HG03520 (cell line): ENCODE results near the gene NISCH.

Source experiments
- ATAC-seq: cut with Tn5 transposase; IDR thresholded peaks from one replicate; pipeline ENCODE4 v1.9.1; 2021; ENCODE audit warnings: mild to moderate bottlenecking, moderate library complexity; ENCODE audit not compliant: unreplicated experiment

NISCH gene

DNA sequence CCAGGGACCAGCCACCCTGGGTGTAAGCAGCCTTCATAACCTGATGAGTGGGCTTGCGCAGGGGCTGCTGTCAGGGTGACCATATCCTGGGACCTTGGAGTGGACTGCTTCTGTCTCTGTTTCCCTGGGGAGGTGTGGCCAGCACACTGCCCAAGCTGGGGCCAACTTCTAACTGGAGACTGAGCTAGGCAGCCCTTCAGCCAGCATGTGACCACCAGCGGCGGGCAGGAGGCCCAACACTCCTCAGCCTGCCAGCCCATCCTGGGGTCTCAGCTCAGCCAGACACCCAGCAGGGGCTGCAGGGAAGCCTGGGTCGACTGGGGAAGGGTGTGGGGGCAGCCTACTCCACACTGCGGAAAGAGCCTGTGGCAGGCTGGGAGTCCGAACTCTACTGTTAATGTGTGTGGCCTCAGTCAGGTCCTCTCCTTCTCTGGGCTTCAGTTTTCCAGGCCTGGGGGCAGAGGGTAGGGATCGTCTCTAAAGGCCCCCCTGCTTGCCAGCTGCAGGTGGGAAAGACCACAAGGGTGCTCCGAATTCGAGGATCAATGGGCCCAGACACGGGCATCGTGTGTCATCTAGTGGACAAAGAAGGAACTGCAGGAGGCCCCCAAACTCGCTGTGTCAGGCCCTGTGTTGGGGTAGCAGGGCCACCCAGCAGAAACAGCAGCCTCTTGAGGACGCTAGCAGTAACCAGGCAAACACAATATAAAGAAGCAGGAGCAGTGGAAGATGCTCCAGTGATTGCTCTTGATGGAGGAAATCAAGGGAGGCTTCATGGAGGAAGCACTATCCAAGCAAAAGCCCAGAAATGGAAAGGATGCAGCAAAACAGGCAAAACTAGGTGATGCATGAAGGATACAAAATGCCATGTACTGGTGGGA lies 8.5 kb upstream of the NISCH start:
- no peak for ATAC-seq

DNA sequence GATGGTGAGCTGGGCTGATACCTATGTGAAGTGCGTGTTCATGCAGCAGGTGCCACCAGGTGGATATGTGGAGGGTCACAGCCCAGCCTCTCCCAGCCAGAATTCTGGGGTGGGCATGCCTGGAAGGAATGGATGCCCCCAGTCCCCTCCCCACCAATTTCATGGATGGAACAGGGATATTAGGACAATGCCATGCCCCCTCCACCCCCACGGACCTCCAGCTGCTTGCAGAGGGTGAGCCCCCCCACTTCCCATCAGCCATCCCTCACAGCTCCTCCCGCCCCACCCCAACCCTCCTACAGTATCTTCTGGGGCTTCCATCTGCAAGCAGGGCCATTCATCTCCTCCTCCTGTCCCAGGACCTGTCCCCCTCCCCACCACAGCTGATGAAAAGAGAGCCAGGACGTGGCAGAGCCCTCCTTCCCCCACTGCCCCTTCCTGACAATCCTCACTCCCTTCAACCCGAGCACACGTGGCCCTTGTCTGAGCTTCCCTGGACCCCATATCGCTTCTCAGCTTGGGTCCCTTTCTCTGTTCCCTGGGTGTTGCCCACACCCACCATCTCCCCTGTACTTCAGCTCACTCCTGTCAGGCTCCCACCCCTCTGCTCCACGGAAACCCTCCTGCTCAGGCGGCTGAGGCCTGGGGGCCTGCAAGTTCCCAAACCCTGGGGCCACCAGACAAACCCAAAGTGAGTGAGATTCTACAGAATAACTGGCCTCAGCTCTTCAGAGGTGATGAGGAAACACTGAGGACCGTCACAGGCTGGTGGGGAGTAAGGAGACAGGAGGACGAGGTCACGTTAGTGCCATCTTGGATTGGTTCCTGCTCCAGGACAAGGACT lies 7.7 kb upstream of the NISCH start:
- no peak for ATAC-seq

DNA sequence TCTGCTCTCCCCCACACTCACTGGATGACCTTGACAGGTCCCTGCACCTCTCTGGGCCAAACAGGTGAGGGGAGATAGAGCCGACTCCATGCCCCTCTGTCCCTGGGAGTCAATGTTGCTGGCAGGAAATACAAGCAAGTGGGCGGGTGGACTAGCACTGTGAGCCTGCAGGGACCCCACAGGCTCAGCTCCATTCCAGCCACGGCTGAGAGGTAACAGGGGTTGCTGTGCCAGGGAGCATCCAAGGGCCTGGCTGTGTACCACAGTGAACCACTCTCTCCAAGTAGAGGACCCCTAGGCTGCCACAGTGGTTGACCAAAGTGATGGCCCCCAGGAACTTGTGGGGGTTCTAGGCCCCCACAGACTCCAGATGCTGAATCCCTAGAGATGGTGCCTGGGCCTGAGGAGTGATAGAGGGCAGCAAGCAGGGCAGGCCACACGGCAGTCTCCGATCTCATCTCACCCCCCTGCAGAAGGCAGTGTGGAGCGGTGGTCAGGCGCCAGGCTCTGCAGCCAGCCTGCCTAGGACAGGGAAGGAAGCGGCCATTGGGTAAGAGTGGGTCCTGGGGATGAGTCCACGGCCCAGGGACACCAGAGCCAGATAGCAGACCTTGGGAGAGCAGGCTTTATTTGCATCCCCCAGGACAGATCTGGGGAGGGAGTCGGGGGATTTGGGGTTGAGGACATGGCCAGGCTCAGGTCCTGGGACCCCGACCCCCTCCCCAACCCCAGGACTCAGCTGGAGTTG lies 4.7 kb upstream of the NISCH start:
- ATAC-seq: no peak

DNA sequence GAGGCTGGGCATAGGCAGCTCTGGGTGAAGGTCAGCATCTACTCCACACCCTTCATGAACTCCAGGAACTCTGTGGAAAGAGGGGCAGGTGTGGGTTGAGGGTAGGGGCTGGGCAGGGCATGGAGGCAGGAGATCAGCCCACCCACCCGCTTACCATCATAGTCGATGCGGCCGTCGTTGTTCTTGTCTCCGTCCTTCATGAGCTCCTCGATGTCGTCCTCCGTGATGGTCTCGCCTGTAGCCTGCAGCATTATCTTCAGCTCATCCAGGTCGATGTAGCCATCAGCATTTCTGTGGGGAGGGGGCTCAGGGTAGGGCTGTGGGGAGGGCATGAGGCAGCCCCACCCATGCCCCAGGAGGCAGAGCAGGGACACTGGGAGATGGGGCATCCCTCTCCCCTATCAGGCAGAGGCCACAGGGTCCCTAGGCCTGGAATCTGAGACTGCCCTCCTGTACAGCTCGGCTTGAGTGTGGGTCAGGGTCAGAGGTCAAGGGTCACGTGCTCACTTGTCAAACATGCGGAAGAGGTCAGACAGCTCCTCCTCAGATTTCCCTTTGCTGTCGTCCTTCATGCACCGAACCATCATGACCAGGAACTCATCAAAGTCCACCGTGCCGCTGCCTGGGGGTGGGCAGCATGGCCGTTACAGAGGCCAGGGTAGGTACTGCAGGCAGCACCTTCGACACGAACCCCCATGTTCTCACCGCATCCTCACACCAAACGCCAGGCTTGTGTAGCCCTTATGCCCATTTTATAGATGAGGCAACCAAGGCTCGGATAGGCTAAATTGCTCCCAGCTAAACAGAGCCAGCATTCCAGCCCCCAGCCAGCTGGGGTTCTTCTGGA lies 3.9 kb upstream of the NISCH start:
- no peak for ATAC-seq

DNA sequence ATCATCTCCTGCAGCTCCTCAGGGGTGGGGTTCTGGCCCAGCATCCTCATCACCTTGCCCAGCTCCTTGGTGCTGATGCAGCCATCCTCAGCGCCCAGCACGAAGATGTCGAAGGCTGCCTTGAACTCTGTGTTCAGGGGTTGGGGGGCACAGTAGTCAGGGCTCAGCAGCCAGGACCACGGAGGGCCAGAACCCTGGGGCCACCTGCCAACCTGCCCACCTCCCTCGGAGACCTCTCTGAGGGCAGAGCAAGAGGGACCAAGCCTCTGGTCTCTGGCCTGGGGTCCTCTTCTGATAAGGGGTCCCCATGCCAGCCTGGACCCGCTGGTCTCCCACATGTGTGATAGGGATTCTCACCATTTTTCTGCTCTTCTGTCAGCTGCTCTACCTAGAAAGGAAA lies 3.3 kb upstream of the NISCH start:
- ATAC-seq: no peak

- ATAC-seq: no peak
Observed at GRCh38 chr3:52452570-52453221, 2.7 kb upstream of the NISCH start.

DNA sequence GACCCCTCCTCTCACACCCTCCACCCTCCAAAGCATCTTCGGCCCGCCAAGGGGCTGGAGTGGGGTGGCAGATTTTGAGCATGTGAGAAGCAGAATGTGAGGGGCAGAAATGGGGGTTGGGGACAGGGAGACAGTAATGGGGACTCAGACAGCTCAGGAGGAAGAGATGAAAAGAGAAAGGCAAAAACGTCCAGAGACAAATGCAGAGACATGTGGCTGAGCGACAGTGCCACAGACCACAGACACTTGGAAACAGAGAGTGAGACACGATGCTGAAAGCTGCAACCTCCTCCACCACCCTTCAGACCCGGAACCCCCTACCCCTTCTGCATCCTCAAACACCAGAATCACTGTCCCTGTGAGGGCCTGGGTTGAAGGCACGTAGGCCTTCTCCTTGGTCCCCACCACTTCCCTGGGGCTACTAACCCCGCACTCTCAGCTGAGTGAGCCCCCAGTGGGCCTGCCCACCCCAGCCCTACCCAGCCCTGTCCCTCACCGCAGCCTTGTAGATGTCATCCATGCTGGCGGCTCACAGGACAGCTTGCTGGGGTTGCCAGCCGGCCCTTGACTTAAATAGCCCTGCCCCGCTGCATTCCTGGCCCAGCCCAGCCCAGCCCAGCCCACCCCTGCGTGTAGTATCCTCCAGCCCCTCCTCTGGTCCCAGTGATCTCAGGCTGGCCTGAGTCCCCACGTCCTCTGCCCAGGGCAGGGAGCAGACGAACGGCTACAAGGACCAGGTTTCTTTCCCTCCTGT lies 1.7 kb upstream of the NISCH start, which contains the start of gene TNNC1:
TSS of gene TNNC1 (minus strand) at position 546 of the 754 bp plus-strand sequence. CDS start at position 520, 26 bp downstream.
- no peak for ATAC-seq

- ATAC-seq: no peak
Observed at GRCh38 chr3:52454250-52454937, 1.0 kb upstream of the NISCH start.

DNA sequence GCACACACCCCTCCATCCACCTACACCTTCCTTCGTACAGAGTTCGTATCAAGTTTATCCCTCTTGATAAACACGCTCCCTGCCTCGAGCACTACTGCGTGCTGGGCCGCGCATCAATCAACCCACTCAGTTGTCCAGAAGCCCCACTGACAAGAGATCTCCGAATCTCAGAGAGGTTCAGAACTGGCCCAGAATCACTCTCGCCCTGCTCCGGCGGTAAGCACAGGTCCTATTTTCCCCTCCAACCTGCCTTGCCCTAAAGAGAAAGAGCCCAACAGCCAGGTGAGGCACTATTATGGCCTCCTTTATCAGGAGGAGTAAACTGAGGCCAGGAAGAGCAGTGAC lies 494 bp upstream of the NISCH start:
- no peak for ATAC-seq

GRCh38 chr3:52456169-52456799 lies 880 bp downstream of the NISCH start:
- no peak for ATAC-seq

DNA sequence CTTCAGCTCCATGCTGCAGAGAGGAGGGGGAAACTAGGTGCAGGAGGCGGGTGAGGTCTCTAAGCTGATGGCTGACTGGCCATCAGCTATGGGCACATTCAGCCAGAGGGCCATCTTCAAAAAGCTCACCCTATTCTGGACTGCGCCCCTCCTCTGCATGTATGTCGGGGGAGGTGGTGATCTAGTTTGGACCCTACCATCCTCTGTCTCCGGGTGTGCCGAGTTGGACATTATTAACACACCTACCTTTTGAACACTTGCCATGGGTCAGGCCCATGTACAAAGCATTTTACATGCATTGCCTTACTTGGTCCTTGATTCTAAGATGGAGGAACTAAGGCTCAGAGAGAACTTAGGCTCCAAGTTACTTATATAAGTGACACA lies 1.4 kb downstream of the NISCH start:
- no peak for ATAC-seq

GRCh38 chr3:52458031-52458760 lies 2.8 kb downstream of the NISCH start:
- no peak for ATAC-seq

DNA sequence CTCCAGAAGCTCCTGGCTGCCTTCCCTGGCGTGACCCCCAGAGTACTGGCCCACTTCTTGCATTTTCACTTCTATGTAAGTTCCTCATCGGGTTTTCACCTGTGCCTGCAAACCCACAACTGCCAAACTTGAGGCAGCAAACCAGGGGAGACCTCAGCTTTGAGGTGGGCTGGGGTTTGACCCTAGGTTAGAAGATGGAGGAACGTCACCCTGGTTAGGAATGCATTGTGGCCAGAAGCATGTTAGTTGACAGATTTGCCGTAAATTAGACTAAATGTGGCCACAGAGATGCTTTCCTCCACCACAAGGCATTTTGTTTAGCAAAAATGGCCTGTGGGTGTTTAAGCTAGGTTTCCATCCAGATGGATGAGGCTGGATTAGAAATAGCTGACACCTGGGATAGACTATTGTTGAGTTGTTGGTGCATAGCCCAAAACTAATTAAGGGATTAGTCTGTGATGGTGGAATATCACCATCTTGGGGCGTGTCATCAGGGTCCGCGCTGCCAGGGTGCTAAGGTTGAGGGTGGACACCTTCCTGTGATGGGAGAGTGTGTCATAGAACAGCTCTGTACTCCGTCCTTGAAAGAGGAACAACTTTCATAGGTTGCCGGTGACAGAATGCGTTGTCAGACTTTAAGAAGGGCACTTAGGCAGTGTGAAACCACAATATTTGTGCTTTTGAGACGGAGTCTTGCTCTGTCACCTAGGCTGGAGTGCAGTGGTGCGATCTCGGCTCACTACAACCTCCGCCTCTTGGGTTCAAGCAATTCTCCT lies 3.6 kb downstream of the NISCH start:
- ATAC-seq: no peak

DNA sequence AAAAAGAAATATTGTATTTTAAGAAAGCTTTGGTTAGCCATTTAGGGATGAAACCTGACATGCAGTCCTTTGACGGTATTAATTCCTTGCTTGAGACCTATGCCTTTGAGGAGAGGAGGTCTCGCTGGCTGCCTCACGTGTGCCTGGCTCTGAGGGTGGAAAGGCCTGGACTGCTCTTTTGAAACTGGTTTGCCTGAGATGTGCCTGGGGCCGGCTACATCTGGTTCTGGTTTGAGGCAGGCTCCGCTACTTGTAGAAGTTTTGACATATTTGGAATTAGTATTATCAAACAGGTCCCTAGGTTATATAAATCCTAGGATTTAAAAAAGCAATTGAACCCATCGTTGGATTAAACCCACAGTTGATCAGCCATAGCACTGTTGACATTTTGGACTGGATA lies 6.5 kb downstream of the NISCH start:
- ATAC-seq: no peak

GRCh38 chr3:52463416-52463815 lies 8.0 kb downstream of the NISCH start:
- ATAC-seq: no peak

DNA sequence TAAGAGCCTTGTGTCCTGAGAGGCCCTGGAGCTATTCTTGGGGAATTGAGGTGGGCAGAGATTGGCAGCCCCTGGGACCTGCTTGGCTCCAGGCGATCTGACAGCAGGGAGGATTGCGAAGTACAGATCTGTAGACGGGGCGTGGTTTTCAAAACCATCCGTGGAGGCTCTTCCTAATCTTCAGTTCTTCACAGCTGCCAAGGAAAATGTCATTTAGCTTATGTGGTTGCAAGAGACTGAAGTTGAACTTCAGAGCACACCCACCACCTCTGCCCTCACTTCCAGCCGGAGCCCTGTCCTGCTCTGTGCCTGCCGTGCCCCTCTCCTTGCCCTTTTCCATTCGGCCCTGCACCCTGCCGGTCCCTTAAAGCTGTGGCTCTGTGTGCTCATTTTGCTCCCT lies 12.9 kb downstream of the NISCH start:
- ATAC-seq: no peak

DNA sequence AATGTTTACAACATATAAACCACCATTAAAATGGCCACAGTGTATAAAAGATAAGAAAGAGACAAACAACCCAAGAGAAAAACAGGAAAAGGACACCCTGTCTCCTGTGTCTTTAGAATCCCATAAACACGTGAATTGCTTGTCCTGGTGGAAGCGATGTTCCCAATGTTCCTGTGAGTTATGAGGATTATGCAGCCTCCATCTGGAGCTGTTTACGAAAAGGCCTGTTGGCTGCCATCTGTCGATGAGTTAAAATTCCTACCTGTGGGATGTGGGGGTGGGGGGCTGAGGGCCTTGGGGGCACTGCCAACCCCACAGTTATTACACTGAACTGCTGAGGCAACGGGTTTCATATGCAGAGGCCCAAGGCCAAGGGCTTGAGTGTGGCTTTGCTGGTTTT lies 13.6 kb downstream of the NISCH start:
- no peak for ATAC-seq
